ENCODE data around the gene NAP1L5.

Gene NAP1L5

DNA sequence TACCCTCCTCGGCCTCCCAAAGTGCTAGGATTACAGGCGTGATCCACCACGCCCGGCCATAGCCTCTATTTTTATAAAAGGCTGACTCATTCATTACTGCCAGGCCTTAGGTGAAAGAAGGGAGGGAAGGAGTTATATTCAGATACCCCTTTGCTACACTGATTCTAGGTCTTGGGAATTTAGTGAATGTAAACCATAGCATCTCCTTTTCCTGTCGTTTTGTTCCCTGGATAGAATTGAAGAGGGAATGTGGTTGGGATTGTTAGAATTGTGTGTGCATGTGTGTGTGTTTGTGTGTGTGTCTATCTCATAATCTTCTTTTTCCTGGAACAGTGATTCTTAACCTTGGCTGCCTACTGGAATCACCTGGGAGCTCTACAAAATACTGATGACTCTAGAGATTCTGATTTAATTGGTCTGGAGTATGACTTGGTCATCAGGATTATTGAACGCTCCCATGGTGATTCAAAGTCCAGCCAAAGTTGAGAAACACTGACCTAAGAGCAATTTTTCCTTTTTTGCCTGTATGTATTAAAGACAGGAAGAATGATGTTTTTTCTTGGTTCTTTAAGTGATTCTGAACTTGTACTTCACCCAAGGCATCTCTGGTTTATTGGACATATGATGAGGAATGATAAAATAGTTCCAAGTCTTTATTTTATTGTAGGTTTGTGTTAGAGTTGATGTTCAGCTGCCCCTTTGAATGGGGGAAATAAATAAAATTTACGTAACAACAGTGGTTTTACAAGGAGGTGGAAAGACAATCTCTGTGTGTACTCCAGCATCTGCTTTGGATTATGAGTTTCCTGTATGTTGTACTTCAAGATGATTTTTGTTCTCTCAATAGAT lies 37.0 kb downstream of the NAP1L5 start:
- peak; percentile 72 for DNase-seq (ENCODE audit: low read depth)

DNA sequence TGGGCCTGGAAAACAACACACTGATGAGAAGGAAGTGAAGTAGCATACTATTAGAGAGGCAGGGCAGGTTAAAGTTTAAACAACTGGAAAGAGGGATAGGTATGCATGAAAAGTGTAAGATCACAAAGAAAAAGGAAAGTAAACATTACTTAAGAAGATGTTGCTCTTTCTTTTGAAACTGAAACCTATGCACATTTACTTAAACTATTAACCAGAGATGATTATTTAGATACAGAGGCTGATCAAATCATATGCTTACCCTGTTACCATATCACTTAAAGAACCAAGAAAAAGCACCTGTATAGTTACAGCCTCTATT lies 37.8 kb downstream of the NAP1L5 start:
- DNase-seq (ENCODE audit: low read depth), result no peak

DNA sequence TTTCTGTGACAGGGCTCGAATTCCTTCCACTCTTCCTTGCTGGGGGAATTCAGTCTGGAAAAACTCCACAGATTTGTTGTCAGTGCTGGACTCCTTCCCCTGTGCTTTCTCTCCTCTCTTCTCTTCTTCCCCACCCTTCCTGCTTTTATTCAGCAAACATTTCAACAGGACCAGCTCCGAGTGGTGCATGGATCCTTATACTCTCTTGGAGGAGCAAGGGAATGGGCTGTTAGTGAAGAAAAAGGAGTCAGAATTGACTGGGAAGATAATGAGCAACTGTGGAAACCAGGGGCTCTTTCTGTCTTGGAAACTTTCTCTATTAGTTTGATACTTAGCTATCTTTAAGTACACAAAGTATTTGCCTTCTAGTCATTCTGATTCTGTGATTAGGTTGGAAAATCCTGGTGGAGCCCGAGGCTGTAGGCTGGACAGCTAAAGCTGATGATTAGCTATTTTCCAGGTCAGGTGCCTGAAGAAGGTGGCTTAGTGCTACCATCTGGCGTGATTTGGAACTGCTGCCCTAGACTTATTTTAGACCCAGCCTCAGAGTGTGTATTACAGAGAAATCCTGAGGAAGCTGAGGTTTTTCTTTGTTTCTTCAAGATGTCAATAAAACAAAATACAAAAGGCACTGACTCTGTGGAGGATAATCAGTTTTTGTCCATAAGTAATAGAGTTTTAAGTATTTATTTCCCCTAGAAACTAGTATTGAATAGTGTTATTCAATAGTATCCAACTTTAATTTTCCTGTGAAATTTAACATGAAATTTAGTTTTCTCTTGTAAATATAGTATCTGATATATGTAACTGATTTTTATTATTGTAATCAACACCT lies 38.4 kb downstream of the NAP1L5 start:
- peak; percentile 64 for DNase-seq (ENCODE audit: low read depth)

DNA sequence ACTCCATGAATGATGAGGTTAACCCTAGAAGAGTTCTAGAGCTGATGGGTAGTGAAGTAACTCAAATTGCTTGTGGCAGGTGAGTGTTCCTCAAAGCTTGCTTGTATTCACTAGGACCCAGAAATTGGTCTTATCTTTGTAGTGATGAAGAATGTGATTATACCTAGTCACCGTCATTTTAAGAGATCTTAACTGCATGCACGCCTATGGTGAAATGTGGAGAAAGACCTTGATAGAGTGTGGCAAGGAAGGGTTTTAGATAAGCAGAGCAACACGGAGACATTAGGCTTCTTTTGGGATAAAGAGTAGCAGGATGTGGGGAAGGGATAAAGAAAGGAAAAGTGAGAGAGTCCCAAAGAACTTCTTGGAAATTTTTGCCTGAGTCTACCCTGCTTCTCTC lies 42.4 kb downstream of the NAP1L5 start:
- no peak for DNase-seq (ENCODE audit: low read depth)

DNA sequence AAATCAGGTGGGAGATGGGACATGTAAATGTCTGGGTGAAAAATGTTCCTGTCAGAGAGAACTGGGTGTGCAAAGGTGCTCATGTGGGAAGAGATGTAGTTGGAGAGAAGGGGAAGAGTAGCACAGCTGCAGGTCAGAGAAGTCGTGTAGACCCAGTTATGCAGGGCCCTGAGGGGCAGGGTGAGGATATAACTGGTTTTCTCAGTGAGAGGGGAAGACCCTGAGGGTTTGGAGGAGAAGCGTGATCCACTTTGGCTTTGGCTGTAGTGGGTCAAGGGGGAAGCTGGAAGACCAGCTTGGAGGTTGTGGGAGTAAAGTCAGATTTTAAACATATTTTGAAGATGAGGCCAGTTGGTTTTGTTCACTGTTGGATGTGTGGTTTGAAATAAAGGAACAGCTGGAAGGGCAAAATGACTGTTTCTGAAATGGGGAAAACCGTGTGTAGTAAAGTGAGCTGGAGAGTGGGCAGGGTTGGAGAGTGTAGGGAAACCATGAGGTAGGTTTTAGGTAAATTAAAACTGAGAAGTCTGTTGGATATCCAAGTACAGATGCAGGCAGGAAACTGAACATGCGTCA lies 44.2 kb downstream of the NAP1L5 start:
- no peak for DNase-seq (ENCODE audit: low read depth)

DNA sequence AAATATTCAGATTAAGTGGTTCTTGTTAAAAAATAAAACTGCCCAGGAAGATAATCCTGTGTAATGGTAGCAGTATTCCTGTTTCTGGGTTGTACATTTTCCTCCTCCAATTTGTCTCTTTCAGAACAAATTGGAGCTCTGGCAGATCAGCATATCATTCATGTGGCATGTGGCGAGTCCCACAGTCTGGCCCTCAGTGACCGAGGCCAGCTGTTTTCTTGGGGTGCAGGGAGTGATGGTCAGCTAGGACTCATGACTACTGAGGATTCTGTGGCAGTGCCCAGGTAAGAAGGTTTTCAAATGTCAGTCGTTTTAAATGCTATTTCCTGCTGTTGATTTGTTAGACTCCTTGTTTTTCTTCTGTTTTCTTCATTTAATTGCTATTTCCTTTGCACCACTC lies 47.9 kb downstream of the NAP1L5 start:
- no peak for DNase-seq (ENCODE audit: low read depth)

DNA sequence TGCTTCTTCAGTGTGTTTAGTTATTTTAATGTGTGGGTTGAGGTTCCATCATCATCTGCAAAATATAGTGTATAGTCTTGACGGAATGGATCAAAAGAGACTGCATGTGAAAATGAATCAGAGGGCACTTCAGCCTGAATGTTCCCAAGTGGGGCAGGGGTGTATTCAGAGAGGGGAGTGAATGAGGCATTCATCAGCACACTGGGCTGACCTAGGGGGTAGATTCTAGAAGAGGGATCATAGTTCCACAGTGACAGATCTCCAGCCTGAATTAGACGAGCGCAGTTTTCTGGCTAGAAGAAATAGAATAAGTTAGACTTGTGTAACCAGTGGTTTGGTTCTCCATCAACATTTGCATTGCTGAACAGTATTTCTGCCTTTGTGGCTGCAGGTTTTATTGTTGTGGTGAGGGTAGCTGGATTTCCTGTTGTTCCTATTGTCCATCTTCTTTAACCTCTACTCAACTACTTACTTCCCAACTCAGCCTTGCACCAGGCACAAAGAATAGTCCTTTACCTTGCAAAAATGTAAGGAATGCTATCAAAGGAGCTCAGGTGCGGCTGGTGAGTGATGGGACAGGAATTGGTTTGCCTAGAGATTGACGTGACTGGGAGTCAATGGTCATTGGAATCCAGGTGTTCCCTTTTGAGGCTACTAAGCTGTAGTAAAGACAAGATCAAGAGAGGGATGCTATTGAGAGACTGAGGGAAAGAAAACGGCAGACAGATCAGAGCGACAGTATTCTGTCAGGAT lies 50.9 kb downstream of the NAP1L5 start:
- DNase-seq (ENCODE audit: low read depth), result no peak

DNA sequence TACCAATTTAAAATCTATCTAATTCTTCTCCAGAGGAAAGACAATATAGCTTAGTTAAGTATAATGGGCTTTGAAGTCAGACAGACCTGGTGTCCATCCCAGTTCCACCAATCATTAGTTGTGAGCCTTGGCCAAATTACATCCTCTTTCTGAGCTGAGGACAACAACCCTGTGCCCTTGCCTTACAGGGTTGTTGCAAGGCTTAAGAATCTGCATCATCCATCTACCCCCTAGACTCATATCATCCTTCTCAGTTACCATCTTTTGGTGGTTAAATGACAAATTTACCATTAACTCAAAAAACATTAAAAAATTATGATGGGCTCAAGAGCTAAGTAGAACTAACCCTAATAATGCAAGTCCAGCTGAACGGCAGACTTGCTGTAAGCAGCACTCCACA lies 51.6 kb downstream of the NAP1L5 start:
- no peak for DNase-seq (ENCODE audit: low read depth)
